ENCODE data around the gene DMAC1. TPM values are rescaled to one million over a fixed set of nuclear protein-coding genes. Genes with fewer than 3 reads are reported as not detected.

DMAC1 gene, protein sequence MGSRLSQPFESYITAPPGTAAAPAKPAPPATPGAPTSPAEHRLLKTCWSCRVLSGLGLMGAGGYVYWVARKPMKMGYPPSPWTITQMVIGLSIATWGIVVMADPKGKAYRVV
- 28.5 to 77.7 TPM (median 75.1 TPM) in 5 replicates for total RNA-seq (2022; extraction: Qiagen RNA extraction; ENCODE audit: low read depth)

GRCh38 chr9:7799234-7799943 is at the start of gene DMAC1:
Gene DMAC1, minus strand, starts transcription at chr9:7799778. Its CDS starts 44 bp downstream, at chr9:7799734.

All from A549 treated with GW870086 at 1 μM for 4 hours (cell line).